Measurements from ENCODE around the gene PRSS36.
"Not testable (repeated sequence)": the region's sequence is repeated elsewhere in the genome, so short reads cannot be mapped to it uniquely, and the experiment has no call there.

Gene PRSS36

GRCh38 chr16:31141489-31142108, 8.3 kb downstream of the PRSS36 start:
- no peak for DNase-seq

GRCh38 chr16:31141071-31141469, 8.8 kb downstream of the PRSS36 start:
- DNase-seq = not testable (repeated sequence)

- no peak for DNase-seq
These were observed 11.0 kb downstream of the PRSS36 start for GRCh38 chr16:31138621-31139578.

DNA sequence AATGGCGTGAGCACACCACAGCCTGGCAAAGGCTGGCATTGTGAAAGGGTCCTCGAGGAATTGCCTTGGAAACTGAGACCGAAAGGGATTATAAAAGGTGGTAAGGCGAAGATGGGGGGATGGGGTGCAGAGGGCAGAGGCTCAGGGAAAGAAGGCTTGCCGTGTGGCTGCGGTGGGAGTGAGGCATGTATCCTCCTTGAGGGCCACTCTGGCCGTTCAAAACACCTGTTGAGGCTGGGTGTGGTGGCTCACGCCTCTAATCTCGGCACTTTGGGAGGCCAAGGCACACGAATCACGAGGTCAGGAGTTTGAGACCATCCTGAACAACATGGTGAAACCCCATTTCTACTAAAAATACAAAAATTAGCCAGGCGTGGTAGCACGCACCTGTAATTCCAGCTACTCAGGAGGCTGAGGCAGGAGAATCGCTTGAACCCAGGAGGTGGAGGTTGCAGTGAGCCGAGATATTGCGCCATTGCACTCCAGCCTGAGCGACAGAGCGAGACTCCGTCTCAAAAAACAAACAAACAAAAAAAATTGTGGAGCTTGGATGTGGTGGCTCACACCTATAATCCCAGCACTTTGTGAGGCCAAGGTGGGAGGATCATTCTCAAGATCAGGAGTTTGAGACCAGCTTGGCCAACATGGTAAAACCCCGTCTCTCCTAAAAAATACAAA, 12.9 kb downstream of the PRSS36 start:
- DNase-seq = not testable (repeated sequence)

GRCh38 chr16:31136287-31136662, 13.6 kb downstream of the PRSS36 start:
- no peak for DNase-seq

GRCh38 chr16:31135535-31136286, 14.2 kb downstream of the PRSS36 start, which contains the start of gene PRSS8:
Gene PRSS8, minus strand, starts transcription at chr16:31135727. Its CDS starts 229 bp downstream, at chr16:31135498.
- DNase-seq = no peak

GRCh38 chr16:31134625-31135534, 15.0 kb downstream of the PRSS36 start:
- DNase-seq = no peak

- DNase-seq = no peak
These were observed 15.7 kb downstream of the PRSS36 start for GRCh38 chr16:31134091-31134571.

DNA sequence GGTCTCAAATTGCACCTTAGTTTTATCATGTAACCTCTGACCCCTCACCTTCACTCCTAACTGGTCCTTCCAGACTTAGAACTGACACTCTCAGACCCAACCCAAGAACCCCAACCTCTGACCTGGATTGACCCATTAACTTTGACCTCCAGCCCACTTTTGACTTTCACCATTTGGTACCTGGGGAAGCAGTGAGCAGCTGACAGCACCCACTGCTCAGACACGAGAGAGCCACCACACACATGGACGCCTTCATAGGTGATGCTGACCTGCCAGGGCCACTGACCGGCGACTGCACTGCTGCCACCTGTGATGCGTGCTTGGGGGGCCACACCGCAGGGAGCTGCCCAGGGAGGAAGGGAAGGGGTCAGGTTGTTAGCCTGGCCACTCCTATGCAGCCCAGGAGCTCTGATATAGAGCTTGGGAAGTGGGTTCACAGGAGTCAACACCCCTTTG, 16.8 kb downstream of the PRSS36 start:
- DNase-seq = no peak

- DNase-seq = no peak
These were observed 17.4 kb downstream of the PRSS36 start for GRCh38 chr16:31132303-31132979.

DNA sequence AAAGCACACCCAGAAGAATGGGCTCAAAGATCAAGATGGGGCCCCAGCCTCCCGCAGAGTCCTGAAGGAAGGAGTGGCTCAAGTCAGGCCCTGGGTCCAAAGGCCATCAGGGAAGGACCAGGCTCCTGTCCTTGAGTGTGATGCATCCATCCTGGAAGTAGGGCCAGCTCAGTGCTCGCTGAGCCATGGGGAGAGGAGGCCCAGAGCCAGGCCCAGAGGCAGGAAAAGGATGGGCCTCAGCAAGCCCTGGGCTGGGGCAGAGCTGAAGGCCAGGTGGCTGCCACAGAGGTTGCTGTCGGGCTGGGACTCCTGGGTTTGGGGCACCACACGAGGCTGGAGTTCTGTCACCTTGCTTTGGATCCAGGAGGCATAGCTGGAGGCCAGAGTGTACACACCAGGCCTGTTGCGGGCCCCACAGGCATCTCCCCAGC, 18.0 kb downstream of the PRSS36 start:
- no peak for DNase-seq

DNA sequence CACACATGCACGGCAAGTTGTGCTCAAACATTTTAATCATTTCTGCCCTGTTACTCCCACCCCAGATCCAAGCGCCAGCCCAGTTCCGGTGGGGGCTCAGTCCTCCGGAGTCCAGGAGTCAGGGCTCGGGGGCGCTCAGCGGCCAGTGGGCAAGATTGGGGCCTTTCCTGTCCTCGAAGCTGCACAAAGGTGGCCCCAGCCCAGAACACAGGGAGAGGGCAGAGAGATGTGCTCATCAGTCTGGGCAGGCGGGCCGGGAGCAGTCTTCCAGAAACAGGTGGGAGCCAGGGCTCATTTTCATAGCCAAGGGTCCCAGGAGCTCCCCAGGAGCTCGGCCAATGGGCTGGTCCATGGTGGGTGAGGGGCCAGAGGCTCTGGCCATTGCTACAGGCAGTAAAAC, 18.4 kb downstream of the PRSS36 start:
- DNase-seq = no peak

- DNase-seq = no peak
These were observed 19.0 kb downstream of the PRSS36 start for GRCh38 chr16:31130899-31131298.

DNA sequence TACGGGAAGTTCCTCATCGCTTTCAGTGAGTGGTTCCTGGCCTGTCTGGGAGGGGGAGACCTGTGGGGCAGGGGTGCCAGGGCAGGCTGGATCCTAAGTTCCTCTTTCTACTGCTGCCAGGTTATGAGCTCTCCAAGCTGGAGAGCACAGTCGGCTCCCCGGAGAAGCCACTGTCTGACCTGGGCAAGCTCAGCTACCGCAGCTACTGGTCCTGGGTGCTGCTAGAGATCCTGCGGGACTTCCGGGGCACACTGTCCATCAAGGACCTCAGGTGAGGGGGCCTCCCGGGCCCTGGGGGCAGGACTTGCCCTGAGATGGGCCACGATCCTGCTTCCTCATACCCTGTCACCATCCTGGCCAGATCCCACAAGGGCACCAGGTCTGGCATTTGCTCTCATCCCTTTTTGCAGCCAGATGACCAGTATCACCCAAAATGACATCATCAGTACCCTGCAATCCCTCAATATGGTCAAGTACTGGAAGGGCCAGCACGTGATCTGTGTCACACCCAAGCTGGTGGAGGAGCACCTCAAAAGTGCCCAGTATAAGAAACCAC, 19.5 kb downstream of the PRSS36 start:
- DNase-seq = no peak

DNA sequence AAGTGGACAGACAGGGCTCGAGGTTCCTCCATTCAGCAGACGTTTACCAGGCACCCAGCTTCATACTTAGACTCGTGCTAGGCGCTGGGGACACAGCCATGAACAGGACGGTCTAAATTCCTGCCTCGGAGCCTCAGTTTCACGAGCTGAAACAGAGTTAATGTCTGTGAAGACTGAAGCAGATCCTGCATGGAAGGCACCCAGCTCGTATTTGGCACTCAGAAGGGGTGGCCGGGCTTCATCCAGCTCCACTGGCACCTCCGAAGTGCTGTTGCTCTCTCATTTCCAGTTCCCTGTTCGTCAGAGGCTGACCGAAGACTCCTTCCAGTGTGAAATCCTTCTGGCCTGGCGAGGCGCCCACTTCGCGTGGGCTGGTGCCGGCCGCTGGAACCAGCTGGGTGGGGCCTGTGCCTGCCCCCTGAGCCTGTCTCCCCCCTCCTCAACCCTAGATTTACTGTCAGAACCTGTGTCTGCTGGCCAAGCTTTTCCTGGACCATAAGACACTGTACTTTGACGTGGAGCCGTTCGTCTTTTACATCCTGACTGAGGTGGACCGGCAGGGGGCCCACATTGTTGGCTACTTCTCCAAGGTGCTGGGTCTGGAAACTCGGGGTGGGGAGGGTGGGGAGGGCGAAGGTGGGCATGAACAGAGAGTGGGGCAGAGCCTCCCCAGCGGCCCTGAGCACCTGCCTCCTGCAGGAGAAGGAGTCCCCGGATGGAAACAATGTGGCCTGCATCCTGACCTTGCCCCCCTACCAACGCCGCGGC, 20.1 kb downstream of the PRSS36 start:
- no peak for DNase-seq

GRCh38 chr16:31128711-31129567, 20.9 kb downstream of the PRSS36 start:
- no peak for DNase-seq

GRCh38 chr16:31127182-31127581, 22.7 kb downstream of the PRSS36 start:
- DNase-seq = no peak

DNA sequence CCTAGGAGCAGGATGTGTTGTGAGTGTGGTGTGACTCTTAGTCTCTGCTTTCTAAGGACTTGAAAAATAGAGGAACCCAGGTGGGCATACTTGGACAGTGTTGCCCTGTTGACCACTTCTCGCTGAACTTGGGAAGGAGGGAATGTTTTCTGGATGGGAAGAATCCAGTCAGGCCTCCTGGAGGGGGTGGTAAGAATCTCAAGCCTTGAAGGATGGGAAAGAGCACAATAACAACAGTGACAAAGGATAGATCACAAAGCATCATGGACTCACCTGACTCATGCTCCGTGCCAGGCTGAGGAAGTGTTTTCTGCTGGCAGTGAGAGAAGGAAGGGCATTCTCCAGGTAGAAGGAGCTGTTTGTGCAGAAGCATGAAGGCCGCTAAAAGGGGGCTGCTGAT, 24.0 kb downstream of the PRSS36 start:
- DNase-seq = no peak

DNA sequence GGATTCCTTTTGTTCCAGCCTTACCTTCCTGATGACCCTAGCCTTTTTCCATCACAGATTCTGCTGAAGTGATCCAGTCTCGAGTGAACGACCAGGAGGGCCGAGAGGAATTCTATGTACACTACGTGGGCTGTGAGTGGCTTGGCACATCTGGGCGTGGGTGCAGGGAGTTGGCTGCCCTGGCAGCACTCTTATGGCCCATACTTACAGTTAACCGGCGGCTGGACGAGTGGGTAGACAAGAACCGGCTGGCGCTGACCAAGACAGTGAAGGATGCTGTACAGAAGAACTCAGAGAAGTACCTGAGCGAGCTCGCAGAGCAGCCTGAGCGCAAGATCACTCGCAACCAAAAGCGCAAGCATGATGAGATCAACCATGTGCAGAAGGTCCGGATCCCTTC, 29.7 kb downstream of the PRSS36 start:
- DNase-seq = no peak
